Stimulated activated CD4-positive, alpha-beta T cell treated with anti-CD3 and anti-CD28 coated beads, TNF-alpha, amount 100 ng/mL, for 1 hour (primary cell): ENCODE measurements around the gene STRIP1.
A peak's percentile ranks its signal among the peaks of the same experiment; 100 is the strongest.
"Not testable (repeated sequence)": the region's sequence is repeated elsewhere in the genome, so short reads cannot be mapped to it uniquely, and the experiment has no call there.

Source experiments
- DNase-seq, 3 donors: peaks; one replicate each; pipeline ENCODE4 v3.0.0-alpha.2; 2020; ENCODE audit warnings: low read depth in 3 of 3, low spot score in 1 of 3

Gene STRIP1

DNA sequence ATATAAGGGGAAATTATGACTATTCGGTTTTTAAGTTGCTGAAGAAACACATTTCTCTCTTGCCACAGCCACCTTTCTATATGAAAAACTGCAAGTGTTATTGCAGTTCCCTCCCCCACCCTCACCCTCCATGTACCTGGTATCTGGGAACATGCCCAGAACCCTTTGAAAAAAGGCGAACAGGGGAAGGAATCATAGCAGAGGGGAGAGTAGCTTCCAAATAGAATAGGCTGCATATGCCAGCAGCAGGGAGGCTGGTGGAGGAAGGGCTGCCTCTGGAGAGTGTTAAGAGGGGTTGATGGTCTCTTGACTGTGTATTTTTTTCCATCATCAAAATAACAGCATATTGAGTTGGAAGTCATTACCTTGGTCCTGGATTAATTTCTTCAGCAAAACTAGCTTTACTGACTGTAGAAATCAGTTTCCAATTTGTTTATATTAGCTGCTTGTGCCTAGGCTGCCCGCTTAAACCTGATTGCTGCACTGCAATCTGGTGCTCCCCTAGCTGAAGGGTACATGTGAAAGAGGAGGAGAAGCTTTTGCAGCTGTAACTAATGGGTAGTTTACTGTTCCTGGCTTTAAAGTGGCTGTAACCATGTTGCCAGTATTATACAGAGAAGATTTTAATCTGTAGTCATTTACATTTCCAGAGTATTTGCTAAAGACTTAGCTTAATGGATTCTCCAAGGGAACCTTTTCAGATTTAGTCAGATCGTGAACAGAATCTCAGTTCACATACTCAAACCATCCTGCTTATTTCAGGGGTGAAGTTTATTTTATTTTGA is 27.2 kb upstream of the STRIP1 start:
- DNase-seq, result no peak

- DNase-seq, result no peak
These were observed 25.4 kb upstream of the STRIP1 start for GRCh38 chr1:110008971-110009565.

DNA sequence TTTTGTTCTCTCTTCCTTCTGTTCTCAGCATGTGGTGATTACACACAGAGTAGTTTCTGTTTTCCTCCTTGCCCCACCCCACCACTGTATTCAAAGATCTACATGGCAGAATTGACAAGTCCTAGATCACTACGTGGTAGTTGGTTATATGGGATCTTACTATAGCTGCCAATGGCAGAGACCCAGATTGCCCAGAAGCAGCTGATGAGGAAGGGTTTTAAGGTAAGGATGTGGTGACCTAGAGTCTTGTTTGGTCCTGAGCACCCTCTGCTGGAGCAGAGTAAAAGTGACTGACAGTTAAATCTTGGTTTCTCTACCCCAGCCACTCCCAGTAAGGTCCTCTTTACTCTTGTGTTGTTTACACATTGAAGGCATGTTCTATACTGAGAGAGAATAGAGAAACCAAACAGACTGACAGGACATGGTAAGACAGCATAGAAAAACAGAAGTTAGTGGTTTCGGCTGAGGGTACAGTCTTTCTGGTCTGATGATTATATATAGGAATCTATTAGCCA is 22.8 kb upstream of the STRIP1 start:
- DNase-seq, result no peak

- DNase-seq, result no peak
These were observed 22.2 kb upstream of the STRIP1 start for GRCh38 chr1:110012100-110012780.

DNA sequence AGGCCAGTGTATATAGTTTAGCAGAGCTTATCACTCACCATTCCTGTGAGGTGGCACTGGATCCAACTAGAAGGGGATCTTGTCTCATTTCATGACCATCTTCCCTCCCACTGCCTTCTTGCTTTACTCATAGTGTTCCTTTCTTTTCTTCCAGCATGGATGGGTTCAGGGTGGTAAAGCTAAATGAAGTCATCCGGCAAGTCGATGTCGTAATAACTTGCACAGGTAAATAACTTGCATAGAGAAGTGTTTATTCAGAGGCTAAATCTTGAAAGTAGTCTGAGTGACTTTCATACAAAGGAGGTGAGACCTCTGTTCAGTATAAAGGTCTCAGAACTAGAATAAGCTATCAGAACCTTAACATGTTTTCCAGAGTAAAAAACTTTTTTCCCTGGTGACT is 16.6 kb upstream of the STRIP1 start:
- no peak for DNase-seq

GRCh38 chr1:110018396-110018795 is 16.0 kb upstream of the STRIP1 start:
- no peak for DNase-seq

DNA sequence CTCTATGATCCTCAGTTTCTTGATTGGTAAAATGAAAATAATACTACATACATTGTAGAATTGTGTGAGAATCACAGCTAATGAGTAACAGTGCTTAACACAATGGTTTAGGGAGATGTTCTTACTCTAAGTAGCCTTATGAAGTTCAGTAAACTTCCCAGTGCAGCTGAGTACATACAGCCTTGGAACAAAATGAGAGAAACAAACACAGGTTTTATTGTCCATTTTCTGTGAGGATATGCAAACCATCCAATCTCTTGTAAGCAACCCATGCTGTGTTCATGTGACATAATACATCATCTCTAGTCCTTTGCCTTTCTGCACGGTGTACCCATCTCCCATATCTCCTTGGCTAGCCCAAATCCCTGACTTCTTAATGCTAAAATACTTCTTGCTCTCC is 14.7 kb upstream of the STRIP1 start:
- DNase-seq, result no peak

DNA sequence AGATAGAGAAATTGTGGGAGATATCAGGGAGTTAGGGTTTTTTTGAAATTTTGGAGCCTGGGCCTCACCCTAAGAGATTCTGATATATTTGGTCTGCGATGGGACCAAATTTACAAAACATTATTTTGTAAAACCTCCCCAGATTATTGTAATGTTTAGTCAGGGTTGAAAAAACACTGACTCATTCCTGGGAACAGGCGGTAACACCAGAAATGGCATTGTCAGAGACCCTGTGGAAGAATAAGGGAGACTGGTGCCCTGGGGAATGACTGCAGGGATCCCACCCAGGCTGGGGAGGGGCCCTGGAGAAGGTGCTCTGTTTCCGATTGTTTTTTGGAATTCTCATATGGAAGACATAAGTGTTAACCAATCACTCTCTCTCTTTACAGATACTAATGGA is 13.1 kb upstream of the STRIP1 start:
- DNase-seq, result no peak

- DNase-seq, result no peak
These were observed 9.8 kb upstream of the STRIP1 start for GRCh38 chr1:110024613-110025012.

GRCh38 chr1:110030687-110031086 is 3.7 kb upstream of the STRIP1 start:
- not testable (repeated sequence) for DNase-seq

GRCh38 chr1:110032327-110032726 is 2.1 kb upstream of the STRIP1 start:
- no peak for DNase-seq

DNA sequence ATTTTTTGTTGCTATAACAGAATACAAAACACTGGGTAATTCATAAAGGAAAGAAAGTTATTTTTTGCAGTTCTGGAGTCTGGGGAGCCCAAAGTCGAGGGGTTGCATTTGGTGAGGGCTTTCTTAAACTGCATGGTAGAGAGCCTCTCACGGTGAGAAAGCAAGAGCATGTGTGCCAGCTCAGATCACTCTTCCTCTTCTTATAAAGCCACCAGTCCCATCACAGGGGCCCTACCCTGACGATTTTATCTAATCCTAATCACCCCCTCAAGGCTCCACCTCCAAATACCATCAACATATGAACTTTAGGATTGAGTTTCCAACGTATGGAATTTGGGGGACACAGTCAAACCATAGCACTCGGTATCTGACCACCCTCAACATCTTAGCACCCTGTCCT is 1.0 kb upstream of the STRIP1 start:
- no peak for DNase-seq

GRCh38 chr1:110034040-110034450 is 379 bp upstream of the STRIP1 start:
- DNase-seq, result no peak

- DNase-seq, result no peak
These were observed 870 bp downstream of the STRIP1 start for GRCh38 chr1:110035236-110035752.

DNA sequence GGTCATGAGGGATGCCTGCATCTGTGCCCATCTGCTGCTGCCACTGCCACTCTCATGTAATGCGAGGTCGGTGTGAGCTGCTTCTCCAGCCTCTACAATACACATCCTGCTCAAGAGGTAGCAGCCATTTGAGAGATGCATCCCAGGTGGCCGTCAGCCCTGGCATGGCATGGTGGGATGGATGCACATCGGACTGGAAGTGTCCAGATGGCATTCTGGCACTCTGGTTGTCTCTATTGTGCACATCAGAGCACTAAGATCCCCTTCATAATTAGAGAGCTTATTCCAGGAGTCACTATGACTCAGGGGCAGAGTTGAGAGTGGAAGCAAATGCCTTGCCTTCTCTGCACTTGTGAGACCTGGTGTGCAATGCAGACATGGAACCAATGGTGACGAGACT is 3.8 kb downstream of the STRIP1 start:
- DNase-seq, result no peak

DNA sequence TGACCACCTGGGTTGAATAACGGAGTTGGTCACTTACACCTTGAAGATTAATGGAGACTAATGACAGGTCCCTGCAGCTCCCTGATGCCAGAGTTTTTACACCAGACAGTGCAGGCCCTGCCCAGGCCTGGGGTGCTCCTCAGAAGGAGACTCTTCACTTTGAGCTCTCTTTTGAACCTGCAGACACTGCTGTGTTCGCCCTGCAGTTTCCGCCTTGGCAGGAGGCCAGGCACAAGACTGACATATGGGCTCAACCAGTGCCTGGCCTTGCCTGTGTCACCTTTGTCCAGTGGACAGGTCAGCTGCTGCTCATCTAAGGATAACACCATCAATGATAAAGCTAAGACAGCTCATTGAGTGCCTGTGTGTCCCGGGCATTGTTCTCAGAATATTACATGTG is 5.2 kb downstream of the STRIP1 start:
- no peak for DNase-seq

- peak in 1 of 3 donors; percentile 18 for DNase-seq
These were observed 6.1 kb downstream of the STRIP1 start for GRCh38 chr1:110040548-110040947.

DNA sequence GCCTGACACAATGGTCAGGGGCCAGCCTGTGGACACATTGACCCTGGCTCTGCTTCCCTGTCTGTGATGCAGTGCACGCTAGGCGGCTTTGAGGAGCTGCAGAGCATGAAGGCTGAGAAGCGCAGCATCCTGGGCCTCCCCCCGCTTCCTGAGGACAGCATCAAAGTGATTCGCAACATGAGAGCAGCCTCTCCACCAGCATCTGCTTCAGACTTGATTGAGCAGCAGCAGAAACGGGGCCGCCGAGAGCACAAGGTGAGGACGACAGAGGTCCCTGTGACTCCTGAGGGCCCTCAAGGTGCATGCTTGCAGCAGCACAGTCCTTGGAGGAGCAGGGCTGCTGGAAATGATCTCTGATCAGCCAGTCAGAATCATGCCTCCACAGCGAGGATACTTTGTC is 8.6 kb downstream of the STRIP1 start:
- DNase-seq, result no peak

DNA sequence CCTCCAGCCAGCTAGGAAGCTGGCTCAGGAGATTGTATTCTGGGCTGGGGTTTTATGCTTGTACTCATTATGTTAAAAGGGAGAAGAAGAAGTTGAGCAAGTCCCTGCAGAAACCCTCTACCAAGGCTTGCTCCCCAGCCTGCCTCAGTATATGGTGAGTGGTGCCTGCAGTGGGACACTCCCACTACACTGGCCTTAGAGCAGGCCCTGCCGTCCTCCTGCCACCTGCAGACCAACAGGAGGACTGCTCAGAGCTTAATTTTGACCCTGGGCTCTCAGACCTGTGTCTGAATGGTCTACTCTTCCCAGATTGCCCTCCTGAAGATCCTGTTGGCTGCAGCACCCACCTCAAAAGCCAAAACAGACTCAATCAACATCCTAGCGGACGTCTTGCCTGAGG is 13.0 kb downstream of the STRIP1 start:
- DNase-seq, result no peak

DNA sequence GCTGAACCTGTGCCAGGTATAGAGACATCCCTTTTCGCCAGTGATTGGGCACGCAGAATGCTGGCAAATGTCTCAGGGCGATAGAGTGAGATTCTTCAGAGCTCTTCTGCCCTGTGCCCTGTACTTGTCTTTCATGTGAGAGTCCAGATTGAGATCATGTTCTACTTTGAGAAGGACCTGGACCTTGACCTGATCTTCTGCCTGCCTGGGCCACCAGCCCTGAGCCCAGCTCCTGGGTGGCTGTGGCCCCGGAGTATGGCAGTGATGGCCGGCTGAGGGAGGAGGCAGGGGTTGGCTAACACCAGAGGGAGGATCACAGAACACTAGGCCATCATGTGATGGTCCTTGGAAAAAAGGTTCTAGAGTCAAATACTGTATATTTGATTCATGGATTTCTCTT is 13.8 kb downstream of the STRIP1 start:
- DNase-seq, result no peak

DNA sequence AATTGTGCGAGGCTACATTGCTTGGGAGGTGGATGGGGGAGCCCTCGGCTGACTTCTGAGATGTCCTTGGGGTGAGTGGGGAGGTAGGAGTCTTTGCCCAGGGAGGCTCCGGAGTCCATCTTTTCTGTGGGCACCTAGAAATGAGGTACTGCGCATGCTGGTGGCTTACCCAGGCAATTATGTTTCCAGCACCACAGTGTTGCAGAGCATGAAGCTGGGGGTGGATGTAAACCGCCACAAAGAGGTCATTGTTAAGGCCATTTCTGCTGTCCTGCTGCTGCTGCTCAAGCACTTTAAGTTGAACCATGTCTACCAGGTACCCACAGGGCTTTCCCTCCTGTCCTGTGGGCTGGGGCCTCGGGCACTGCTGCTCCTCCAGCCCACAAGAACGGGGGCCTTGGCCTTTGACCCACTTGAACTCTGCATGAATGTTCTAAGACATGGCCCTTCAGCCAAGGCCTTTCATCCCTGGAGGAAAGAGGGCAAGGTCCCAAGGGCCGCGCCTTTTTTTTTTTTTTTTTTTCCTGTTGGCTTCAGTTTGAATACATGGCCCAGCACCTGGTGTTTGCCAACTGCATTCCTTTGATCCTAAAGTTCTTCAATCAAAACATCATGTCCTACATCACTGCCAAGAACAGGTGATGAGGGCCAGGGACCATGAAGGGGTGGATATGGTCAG is 14.6 kb downstream of the STRIP1 start:
- no peak for DNase-seq
